Adrenal gland (tissue), 12 donors: ENCODE data around the gene ST8SIA6. TPM values are rescaled to one million over a fixed set of nuclear protein-coding genes. Genes with fewer than 3 reads are reported as not detected.
"Not testable (repeated sequence)": the region's sequence is repeated elsewhere in the genome, so short reads cannot be mapped to it uniquely, and the experiment has no call there.

Experiments used
- DNase-seq, 7 donors: peaks; one replicate each; pipeline ENCODE4 v3.0.0-alpha.2; 2019 to 2020
- H3K27ac ChIP-seq, 5 donors: fragments of 200-600 bp; sonication (generic) in 4 of 5; 1 replicate in 3 of 5; 2 replicates in 2 of 5; pipeline versions ENCODE4 v1.5.1 to v1.8.0; 2016 to 2020; ENCODE audit warnings: mild to moderate bottlenecking in 1 of 5
- H3K27me3 ChIP-seq: fragments of 200-600 bp; 2 replicates; pipeline ENCODE4 v1.8.0; 2021
- H3K36me3 ChIP-seq, 2 donors: fragments of 200-600 bp; replicated peaks in 1 of 2; 1 replicate in 1 of 2; 2 replicates in 1 of 2; pipeline versions ENCODE4 v1.5.1 to v1.8.0; 2018 to 2022
- H3K4me1 ChIP-seq, 2 donors: fragments of 200-600 bp; replicated peaks in 1 of 2; 1 replicate in 1 of 2; 2 replicates in 1 of 2; pipeline versions ENCODE4 v1.5.1 to v1.8.0; 2018 to 2021
- H3K4me3 ChIP-seq, 4 donors: fragments of 200-600 bp; sonication (generic) in 3 of 4; one replicate each; pipeline ENCODE4 v1.5.1; 2016 to 2018
- H3K9me3 ChIP-seq, 3 donors: fragments of 200-600 bp; sonication (generic) in 1 of 3; replicated peaks in 1 of 3; 1 replicate in 2 of 3; 2 replicates in 1 of 3; pipeline versions ENCODE4 v1.5.1 to v1.8.0; 2016 to 2021
- CTCF ChIP-seq, 6 experiments: fragments of 450-650 bp in 4 of 6; fragments of 200-600 bp in 2 of 6; sonication (generic) in 1 of 6; IDR thresholded peaks; 1 replicate in 5 of 6; 2 replicates in 1 of 6; pipeline versions ENCODE4 v1.5.1 to v1.8.0; 2016 to 2021; ENCODE audit warnings: antibody characterized with exemption in 6 of 6, mild to moderate bottlenecking in 2 of 6, moderate library complexity in 1 of 6
- POLR2A ChIP-seq, 2 donors: fragments of 450-650 bp; IDR thresholded peaks; one replicate each; pipeline ENCODE4 v1.6.1; 2017; ENCODE audit warnings: antibody characterized with exemption in 2 of 2, mild to moderate bottlenecking in 2 of 2, moderate library complexity in 1 of 2
- WGBS, 4 donors: extraction: QIAGEN DNeasy Blood & Tissue Kit in 2 of 4; methylation state at CpG; one replicate each; pipeline versions ENCODE4 v1.1.5 to v1.1.7; 2013 to 2017; 5-methylcytosine and 5-hydroxymethylcytosine counted together
- intact Hi-C, 2 donors: fragments of 100-400 bp; cut with DNase I; formaldehyde crosslinking; loops; one replicate each; pipeline versions ENCODE4 v1.14.1 to v1.15.0; 2022 to 2023
- polyA plus RNA-seq, 3 donors: library from polyadenylated mRNA; stranded (reverse); fragments of 200-250 nt in 2 of 3; fragments of 350-450 nt in 1 of 3; fragmentation: Illumina TruSeq in 1 of 3; extraction: RNeasy Lipid Tissue Mini Kit (QIAGEN cat#74804) in 1 of 3; gene quantifications; one replicate each; pipeline ENCODE4 v1.2.3, GENCODE V29; 2013 to 2014
- total RNA-seq, 9 donors: library from RNA; depleted of rRNA in 4 of 9; stranded (reverse); fragments of >200 nt in 4 of 9; fragments of 120-200 nt in 1 of 9; fragmentation: NEBNext Ultra II Directional in 1 of 9; extraction: Animal tissue kit (Norgen Biotek cat#: 25700) in 1 of 9; gene quantifications; one replicate each; pipeline versions ENCODE4 v1.1.0 to v1.2.4, GENCODE V29; 2013 to 2023
- donor health status: healthy with polysubstance abuse.
- donor health status: Bipolar disorder and iron deficiency.
- donor health status: DM: yes; HTN: yes; CAD: no.
- donor health status: DM: no; HTN: no; CAD: no.
- donor health status: DM: no; HTN: no; CAD: no.
- donor health status: DM: yes; HTN: yes; CAD: no.

ST8SIA6 gene
- total and polyA plus RNA-seq, 12 donors, result 0.13 to 3.4 (median 0.54) TPM; not detected in 1

DNA sequence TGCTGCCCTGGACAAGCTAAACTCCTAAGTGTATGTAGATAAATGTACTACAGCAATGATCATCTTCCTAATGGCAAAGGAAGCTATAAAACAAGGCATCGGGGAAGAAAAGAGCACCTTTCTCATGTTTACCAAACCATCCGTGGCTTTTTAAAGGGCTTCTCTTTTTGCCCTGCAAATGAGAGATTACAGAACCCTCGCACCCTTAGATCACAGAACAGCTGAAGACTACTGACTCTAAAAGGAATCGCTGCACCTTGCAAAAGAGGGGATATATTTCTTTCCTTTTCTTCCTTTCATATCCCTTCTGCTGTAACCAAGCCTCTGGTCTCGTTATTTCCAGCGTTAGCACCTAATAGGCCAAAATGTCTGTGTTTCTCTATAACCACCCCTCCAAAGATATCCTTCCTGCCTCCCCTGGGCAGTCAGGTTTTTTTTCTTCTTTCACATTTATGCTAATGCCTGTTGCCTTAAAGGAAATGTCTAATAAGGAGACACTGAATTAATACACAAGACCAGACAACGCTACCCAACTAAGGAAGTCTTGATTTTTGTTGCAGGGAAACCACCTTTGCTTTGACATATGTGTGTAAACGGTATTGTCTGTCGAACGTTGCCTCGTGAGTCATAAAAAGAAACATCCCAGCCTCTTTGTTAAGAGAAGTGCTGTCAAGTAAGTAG lies 10.5 kb downstream of the ST8SIA6 start:
- intact Hi-C loops, result no loop called here
- Histone ChIP-seq H3K4me3 (no peak overlapping the region), H3K36me3 (no peaks in the 10 kb centered on the region), H3K4me1 (no peaks in the 10 kb centered on the region), H3K27me3 (peaks cover 9% of the 10 kb centered on the region), H3K27ac (no peak overlapping the region), H3K9me3 (peaks cover 0 to 2% (median 0%) of the 10 kb centered on the region in 3 donors)
- WGBS, 4 donors, result 38 to 50% (median 46%) methylated on average over 11 of the region's 11 CpGs
- DNase-seq, result no peak
- no peak for TF ChIP-seq CTCF (IDR thresholded peaks at IDR 0.05)
- no peak for TF ChIP-seq POLR2A (IDR thresholded peaks at IDR 0.05)

DNA sequence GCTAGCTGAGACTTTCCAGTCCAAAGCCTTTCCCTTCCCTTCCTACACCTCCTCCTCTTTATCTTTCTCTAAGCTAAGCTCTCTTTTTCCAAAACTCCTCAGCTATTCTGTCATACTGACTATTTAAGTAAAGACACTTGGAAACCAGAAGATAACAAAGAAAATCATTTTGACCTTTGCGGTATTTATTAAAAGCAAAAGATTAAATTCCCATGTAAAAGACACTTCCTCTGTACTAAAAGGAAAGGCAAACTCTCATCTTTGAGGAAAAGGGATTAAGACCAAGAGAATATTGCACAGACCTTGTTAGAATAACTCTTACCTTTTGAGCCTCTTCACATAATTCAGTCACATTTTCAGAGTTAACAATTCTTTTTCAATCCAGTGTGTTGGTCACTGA lies 15.8 kb downstream of the ST8SIA6 start:
- no peak for DNase-seq
- intact Hi-C loops, result loop anchor here in 1 of 2 donors (10.0 kb wide), 1 partner anchor 614 kb away; no protein-coding TSS in a partner anchor
- Histone ChIP-seq H3K36me3 (no peaks in the 10 kb centered on the region), H3K27me3 (peaks cover 9% of the 10 kb centered on the region), H3K9me3 (no peaks in the 10 kb centered on the region), H3K4me3 (no peak overlapping the region), H3K27ac (no peak overlapping the region), H3K4me1 (no peaks in the 10 kb centered on the region)
- WGBS, 4 donors, result 58 to 83% (median 69%) methylated on average over 1 of the region's 1 CpG
- TF ChIP-seq POLR2A (IDR thresholded peaks at IDR 0.05) (no peak), CTCF (IDR thresholded peaks at IDR 0.05) (no peak)

DNA sequence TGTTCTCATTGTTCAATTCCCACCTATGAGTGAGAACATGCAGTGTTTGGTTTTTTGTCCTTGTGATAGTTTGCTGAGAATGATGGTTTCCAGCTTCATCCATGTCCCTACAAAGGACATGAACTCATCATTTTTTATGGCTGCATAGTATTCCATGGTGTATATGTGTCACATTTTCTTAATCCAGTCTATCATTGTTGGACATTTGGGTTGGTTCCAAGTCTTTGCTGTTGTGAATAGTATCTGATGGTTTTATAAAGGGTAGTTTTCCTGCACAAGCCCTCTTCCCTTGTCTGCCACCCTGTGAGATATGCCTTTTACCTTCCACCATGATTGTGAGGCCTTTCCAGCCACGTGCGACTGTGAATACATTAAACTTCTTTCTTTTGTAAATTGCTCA lies 17.8 kb downstream of the ST8SIA6 start:
- H3K27ac ChIP-seq, H3K4me1 ChIP-seq, H3K36me3 ChIP-seq, H3K4me3 ChIP-seq, H3K9me3 ChIP-seq, DNase-seq: not testable (repeated sequence)
- 79 to 93% (median 85%) methylated on average over 2 of the region's 2 CpGs for WGBS, 4 donors
- H3K27me3 ChIP-seq, result peaks cover 19% of the 10 kb centered on the region
- intact Hi-C loops, result loop anchor here in 1 of 2 donors (10.0 kb wide), 1 partner anchor 612 kb away; no protein-coding TSS in a partner anchor

DNA sequence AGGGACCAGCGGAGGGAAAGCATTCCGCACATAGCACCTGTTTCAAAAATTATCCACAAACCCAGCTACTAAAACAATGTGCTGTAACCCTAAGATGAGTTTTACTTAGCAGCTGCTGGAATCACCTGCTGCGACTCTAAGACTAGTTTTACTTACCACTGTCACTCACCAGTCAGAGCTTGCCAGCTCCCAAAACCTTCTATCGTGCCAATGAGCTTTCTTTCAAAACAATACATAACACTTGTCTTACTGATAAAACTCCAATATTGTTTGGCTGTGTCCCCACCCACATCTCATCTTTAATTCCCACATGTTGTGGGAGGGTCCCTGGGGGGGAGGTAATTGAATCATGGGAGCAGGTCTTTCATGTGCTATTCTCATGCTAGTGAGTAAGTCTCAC lies 18.4 kb downstream of the ST8SIA6 start:
- intact Hi-C loops, result loop anchor here in 1 of 2 donors (10.0 kb wide), 1 partner anchor 611 kb away; no protein-coding TSS in a partner anchor
- H3K4me3 ChIP-seq, result no peak overlapping the region
- no peaks in the 10 kb centered on the region for H3K4me1 ChIP-seq
- no peak overlapping the region for H3K27ac ChIP-seq
- H3K9me3 ChIP-seq, result no peaks in the 10 kb centered on the region
- WGBS, 4 donors, result 83 to 87% (median 86%) methylated on average over 4 of the region's 4 CpGs
- DNase-seq, result no peak
- H3K27me3 ChIP-seq, result peaks cover 20% of the 10 kb centered on the region
- TF ChIP-seq CTCF (IDR thresholded peaks at IDR 0.05) (no peak), POLR2A (IDR thresholded peaks at IDR 0.05) (no peak)
- no peaks in the 10 kb centered on the region for H3K36me3 ChIP-seq

DNA sequence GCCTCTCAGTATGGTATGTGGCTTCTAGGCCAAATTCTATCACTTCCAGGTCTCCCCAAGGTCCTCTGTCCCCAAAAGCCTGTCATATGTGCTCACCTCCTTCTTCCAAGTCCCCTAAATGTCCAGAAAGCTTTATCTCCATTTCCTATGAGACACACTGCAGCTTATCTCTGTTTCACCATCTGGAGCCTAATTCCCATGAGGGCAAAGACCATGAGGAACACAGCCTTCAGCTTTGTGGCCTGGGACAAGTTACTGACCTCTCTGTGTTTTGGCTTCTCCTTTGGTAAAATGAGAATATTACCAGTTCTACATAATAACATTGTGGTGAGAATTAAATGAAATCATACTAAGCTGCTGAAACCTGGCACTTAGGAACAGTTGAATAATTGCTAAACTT lies 19.2 kb downstream of the ST8SIA6 start:
- Histone ChIP-seq H3K4me3 (no peak overlapping the region), H3K4me1 (no peaks in the 10 kb centered on the region), H3K27ac (no peak overlapping the region), H3K36me3 (no peaks in the 10 kb centered on the region), H3K9me3 (no peaks in the 10 kb centered on the region), H3K27me3 (peaks cover 13% of the 10 kb centered on the region)
- intact Hi-C loops, result loop anchor here in 1 of 2 donors (10.0 kb wide), 1 partner anchor 610 kb away; no protein-coding TSS in a partner anchor
- no peak for TF ChIP-seq POLR2A (IDR thresholded peaks at IDR 0.05)
- no peak for TF ChIP-seq CTCF (IDR thresholded peaks at IDR 0.05)
- no peak for DNase-seq
